GM19025 (cell line): Measurements from ENCODE around the gene KBTBD8.
A peak's percentile ranks its signal among the peaks of the same experiment; 100 is the strongest.

Source experiments
- ATAC-seq: cut with Tn5 transposase; IDR thresholded peaks from one replicate; pipeline ENCODE4 v1.9.1; 2021; ENCODE audit warnings: mild to moderate bottlenecking, low read depth, moderate library complexity; ENCODE audit not compliant: unreplicated experiment

KBTBD8 gene

GRCh38 chr3:66996696-66997095 lies 1.4 kb upstream of the KBTBD8 start:
- ATAC-seq: no peak

DNA sequence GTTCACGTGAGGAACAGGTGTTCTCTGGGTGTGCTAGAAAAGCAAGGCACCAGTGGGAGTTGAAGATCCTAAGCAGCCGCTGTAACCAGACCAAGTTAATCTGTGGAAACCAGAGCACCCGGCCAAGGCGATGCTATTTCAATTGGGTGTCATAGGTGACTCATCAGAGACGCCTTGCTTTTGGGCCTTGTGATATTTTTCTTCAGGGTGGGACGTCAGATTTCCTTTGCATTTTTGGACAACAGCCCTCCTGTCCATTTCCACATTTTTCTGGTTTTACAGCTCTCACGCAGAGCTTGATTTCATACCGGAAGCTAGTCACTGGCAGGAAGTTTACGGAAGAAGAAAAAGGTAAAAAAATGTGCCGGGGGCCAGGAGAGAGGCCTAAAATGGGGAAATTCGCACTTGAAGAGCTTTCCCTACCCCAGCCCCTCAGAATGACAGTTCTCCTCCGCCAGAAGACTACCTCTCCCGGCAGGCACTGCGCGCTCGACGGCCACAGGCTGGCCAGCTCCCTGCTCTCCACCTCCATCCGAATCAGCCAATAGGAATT lies 471 bp upstream of the KBTBD8 start:
- no peak for ATAC-seq

DNA sequence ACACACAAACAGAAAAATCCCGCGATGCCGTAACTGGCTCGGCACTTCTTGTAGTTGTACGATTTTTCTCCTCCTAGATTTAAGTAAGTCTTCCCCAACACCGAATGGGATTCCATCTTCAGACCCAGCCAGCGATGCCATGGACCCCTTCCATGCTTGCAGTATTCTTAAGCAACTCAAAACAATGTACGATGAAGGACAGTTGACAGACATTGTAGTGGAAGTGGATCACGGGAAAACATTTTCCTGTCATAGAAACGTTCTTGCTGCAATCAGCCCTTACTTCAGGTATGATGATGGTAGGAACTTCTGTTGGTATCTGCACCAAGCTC lies 763 bp downstream of the KBTBD8 start:
- no peak for ATAC-seq

- ATAC-seq: peak; percentile 24
Observed at GRCh38 chr3:67000009-67000408, 1.9 kb downstream of the KBTBD8 start.

DNA sequence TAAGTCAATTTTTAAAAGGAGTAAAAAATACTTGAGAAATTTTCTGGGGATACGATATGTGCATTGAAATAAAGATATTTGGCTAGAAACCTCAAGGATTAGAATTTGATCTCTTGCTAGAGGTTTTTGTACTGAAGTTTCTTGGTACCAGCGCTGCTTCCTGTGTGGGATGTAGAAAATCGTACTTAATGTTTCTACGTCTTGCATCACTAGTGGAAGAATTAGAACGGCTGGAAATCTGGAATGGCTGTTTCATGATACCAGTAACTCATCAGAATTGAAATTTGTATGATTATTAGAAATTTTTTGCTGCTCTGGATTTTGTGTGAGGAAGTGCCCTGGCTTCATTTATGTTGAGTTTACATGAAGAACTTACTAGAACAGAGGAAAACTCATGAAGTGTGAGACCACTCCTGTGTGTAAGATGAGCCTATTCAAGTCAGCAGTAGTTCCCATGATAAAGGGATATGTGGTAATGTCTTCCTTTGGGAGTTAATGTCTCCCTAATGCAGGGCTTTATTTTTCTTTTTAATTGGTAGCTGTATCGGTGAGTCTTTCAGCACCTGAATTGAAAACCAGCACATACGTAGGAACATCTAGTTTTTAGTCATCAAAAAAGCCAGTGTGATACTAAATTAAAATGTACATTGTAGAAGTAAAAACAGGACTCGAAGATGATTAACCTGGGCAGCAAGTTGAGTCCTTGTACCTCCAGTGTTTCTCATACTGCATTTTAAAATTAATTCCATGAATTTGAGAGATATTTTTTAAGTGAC lies 3.2 kb downstream of the KBTBD8 start:
- ATAC-seq: no peak

- ATAC-seq: no peak
Observed at GRCh38 chr3:67005974-67006373, 7.9 kb downstream of the KBTBD8 start.

- no peak for ATAC-seq
Observed at GRCh38 chr3:67006460-67006859, 8.4 kb downstream of the KBTBD8 start.

DNA sequence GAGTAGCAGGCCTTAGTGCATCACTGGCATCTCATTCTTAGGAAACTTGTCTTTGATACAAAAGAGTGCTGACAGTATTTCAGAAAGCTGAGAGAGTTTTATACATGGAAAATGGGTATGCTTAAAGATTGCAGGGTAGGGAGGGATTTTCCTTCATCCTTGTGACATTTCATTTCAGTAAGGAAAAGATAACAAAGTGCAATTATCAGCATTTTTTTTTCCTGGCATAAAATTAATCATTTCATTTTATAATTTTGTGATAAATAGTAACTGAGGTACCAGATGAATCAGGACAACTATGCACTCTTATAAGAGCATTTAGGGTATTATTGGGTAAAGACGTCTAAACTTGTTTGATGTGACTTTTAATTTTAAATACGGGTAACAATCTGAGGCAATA lies 10.3 kb downstream of the KBTBD8 start:
- ATAC-seq: no peak

DNA sequence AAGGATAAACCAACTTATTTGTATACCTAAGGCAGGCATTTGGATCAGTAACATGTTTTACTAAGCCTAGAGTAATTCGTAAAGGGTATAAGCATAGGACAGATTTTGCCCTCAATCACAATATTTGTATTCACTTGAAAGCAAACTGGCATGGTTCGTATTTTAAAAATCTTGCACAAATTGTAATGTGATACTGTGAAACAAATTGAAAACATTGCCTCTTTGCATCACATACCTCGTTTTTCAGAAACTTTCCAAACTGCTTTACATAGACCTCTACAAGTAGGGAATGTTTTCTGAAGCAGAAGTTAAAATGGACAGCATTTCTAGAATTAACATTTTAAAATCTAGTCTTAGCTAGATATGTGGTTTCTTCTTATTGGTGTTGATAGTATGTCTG lies 11.6 kb downstream of the KBTBD8 start:
- ATAC-seq: no peak

- no peak for ATAC-seq
Observed at GRCh38 chr3:67011414-67012131, 13.5 kb downstream of the KBTBD8 start.

DNA sequence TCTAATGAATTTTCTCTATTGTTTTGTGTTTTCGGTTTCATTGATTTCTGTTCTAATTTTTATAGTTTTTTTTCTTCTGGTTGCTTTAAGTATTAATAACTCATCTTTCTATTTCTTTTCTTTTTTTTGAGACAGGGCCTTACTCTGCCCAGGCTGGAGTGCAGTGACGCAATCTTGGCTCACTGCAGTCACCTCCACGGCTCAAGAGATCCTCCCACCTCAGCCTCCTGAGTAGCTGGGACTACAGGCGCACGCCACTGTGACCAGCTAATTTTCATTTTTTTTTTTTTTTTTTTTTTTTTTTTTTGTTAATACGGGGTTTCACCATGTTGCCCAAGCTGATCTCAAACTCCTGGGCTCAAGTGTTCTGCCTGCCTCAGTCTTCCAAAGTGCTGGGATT lies 14.5 kb downstream of the KBTBD8 start:
- ATAC-seq: no peak

DNA sequence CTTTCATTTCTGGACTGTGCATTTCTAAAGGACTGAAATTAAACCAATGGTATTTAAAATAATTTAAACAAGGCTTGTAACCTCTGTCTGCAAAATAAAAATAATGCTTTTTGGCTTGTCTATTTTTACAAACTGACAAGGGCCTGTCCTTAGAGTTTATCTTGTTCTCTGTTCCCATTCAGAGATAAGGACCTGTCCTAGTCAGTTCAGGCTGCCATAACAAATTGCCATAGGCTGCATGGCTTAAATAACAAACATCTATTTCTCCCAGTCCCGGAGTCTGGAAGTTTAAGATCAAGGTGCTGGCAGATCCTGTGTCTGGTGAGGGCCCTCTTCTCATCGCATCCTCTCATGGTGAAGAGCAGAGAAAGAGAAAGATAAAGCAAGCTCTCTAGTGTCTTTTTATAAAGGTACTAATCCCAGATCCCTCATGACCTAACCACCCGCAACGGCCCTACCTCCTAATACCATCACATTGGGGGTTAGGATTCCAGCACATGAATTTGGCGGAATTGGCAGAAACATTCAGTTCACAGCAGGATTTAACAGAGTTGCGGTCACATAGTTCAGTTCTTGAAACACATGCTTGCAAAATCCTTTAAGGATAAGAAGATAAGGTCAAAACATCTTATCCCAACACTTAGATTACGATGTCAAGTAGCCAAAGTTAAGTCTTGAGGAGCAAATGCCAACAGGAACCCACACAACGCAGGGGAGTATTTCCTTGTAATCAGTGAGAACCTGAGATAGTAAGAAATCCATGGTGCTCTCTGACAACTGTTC lies 17.8 kb downstream of the KBTBD8 start:
- no peak for ATAC-seq

GRCh38 chr3:67016522-67017080 lies 18.5 kb downstream of the KBTBD8 start:
- peak; percentile 42 for ATAC-seq

DNA sequence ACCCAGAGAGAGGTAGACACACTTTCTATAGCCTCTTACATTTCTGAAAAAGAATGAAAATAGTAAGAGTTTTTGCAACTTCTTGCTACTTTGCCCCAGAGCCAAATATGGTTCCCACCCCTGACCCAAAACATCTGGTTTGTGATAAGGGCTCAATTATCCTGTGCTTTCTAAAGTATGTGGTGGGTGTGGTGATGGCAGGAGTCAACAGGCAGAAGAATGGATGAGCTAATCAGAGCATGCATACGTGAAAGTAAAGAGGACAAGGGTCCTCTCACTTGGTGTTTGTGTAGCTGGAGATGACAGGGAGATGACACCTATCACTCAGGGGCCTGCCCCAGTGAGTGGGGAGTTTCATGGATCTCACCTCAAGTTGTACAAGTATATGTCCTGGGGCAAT lies 19.1 kb downstream of the KBTBD8 start:
- ATAC-seq: no peak

DNA sequence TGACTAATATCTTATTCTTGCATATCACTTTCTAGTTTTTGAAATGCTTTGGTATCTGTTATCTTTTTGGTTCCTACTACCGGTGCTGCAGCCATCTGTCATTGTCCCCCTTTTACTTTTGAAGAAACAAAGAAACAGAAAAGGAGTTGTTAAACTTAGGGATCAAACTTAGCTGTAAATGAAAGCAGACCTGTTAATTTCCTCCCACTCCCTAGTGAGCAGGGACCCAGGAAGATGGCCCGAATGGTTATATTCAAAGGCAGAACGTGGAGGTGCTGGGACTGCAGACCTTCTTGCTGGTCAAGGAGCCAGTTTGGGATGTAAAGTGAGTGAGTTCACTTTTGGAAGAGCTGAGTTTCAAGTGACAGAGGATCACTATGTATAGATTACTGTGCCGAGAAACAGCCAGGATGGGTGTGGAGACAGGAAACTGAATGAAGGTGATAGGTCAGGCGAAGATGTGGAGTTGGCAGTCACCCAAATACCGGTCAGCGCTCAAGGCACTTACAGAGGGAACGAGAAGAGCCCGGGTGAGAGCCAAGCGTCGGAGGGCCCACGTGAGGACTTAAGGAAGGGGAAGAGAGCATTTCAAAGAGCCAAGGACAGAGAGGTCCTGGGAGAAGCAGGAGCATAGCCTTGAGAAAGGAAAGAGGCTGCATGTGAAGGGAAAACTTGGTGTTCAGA lies 20.1 kb downstream of the KBTBD8 start:
- ATAC-seq: peak; percentile 39

DNA sequence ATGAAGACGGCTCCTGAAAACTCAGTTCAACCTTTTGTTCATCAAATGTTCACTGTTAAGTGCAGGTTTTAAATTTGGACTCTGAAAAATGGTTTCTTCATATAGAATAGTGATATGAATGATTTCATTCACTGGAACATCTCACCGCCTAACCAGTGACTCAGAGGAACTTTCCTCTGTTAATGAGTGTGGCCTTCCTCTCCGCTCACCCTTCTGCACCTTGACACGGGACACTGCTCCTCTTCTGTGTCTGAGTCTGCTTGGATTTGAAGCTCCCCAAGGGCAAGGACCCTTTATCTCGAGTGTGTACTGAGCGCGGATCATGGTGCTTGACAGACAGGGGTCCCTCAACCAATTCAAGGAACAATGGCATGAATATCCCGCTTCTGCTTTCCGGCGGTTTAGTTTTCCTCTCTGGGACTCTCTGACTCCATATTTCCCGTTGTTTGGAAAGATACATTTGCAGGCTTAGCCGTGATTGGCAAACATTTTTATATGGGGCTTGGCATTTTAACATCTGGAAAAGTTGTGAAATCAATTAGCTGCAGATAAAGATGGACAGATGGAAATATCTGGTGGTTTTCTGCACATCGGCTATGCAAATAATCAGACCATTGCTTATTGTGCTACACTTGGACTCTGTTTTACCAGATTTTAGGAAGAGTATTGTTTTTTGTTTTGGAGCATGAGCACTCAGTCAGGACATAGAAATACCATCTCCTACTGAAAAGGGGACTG lies 20.9 kb downstream of the KBTBD8 start:
- ATAC-seq: peak; percentile 51

DNA sequence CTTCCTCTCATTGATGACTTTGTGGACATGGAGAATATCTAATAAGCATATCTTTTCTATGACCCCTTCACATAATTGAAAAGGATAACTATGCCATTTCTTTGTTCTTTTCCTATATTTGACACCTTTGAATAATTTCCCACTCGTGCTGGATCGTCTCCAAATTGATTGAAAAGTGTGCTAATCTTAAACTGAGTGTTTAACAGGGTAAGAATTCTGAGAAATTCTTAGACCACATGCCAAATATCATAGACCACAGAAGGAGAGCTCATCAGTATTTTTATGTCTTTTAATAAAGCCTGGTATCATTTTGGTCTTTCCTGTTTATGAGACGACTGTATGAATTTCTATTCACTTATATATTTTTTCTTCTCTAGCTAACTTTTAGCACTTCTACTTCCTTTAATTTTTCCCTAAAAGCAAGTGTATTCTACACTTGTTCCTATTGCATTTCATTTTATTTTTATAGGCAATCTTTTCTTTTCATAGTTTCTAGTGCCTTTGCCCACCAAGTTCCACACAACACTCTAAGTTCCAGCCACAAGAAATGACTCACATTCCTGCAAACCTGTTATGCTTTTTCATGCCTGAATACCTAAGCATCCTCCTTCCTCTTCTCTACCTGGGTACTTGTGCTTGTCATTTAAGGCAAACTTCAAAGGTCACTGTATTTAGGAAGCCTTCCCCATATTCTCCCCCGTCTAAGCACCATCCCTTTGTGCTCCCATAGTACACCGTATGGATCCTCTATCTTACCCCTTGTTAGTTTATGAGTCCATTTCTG lies 30.1 kb downstream of the KBTBD8 start:
- no peak for ATAC-seq

DNA sequence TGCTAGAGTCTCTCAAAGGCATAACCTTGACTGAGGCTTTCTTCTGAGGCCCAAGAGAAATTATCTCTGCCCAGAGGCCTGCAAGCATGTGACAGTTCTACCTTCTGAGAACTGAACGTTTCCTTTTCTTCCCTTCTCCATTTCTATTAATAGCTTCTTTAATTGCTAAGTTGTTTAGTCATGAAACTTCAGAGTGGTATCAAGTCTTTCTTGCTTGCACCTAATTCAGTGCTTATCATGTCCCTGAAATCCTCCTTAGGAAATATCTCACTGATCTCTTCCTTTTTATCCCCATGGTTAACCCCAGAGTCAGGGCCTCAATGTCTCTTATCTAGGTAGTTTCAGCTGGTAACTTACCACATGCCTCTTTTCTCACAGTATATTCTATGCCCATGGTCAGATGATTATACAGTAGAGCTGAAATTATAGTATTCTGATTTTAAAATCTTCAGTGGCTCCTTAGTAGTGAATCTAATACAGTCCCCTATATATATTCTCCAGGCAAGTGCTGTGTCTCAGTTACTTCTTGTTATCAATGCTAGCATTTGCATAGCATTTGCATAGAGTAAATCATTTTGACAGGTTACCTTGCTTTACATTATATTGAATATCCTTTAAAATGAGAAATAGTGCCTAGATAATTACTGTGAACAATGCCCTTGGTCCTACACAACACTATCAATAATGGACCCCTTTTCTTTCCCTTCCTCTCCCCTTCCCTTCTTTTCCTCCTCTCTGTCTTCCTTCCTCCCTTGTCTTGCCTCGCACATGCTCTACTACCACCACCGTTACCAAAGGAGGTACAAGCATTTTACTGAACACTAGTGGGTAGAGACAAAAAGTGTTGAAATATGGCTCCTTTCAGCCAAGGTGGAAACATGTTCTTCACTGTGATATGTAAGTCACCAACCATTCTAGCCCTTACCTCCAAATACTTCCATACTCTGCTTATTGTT lies 33.0 kb downstream of the KBTBD8 start:
- ATAC-seq: no peak
